Amygdala (tissue), 56 donors: ENCODE data around the gene PSG1.
"Not testable (repeated sequence)": the region's sequence is repeated elsewhere in the genome, so short reads cannot be mapped to it uniquely, and the experiment has no call there.

Source experiments
- DNase-seq, 56 donors: peaks; one replicate each; lab custom pipeline; 2025; lab: John Stamatoyannopoulos, UW

PSG1 gene

DNA sequence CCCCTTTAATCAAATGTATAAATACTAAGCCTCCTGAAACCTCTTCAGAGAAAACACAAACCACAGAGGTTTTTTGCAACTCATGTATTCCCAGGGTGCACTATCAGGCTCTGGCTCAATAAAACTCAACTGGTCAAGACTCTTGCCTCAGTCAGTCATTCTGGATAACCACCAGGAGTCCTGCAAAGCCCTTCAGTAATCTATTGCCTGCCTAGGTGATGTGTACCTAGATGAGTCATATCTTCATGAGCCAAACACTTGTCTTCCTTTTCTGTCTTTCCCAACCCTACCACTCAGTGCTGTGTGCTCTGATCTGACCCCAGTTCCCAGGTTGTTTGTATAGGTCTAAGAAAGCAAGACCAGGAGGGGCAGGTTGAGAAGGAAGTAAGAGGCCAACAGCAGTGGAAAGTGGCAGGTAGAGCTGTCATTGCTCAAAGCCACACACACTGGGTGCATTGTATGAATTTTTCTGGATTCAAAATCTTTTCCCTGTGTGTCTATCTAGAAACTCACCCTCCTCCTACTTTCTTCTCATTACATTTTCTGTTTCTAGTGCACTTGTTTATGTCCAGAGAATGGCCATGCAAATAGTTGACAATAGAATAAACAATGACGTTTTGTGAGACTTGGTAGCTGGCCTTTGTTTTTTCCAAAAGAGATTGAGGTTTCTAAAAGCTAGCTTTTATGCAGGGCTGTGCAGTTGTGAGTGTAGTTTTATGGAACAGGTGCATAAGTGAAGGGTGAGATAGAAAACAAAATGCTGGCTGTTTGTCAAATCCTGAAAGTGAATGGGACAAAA lies 48.1 kb downstream of the PSG1 start:
- DNase-seq: no peak

GRCh38 chr19:42821306-42821977 lies 58.1 kb downstream of the PSG1 start:
- peak in 9 of 56 donors; percentile 7 to 49 (median 23) for DNase-seq

DNA sequence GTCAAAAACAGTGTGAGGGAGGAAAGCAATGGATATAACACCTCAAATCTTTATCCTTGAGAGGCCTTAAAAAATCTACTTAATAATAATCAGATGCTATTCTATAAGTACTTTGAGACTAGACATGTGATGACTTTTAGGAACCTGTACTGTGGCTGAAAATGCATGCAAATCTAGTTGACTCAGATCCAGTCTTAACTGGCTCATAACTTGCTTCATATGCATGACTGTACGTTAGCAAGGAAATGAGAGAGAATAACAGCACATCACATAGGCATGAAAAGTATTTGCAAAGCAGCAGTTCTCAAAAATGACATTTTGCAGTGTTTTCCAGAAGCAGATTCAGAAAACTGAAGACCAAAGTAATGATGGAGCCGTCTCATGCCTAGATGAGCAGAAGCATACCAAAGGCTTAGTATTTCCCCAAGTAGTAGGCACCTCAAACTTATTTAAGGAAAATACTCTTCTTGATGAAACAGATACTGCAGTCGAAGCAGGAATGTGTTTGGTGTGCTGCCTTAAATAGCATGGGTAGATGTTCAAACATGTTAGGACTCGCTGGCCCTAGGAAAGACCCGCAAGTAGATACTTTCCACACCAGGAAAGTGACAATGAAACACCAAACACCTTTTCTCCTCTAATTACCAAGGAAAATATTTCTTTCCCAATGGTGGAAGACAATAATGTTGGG lies 59.4 kb downstream of the PSG1 start:
- not testable (repeated sequence) for DNase-seq

DNA sequence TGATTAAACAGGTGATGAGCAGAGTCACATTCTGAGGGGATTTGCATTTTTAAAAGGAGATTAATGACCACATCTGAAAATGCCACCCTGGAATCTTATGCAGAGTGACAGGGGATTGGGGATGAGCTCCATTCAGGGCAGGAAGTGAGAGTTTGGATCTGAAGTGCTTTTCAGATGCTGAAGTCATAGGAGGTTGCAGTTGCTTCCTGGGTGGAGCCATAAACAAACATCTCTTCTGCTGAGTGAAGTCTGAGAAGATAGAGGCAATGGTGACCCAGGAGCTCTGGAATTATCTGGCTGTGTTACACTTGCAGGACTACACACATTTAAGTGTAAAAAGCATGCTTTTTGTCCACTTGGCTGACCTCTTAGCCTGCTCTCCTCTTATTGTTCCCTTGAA lies 62.6 kb downstream of the PSG1 start:
- no peak for DNase-seq
